IMR-90 (cell line): ENCODE results near the gene PUS3. TPM values are rescaled to one million over a fixed set of nuclear protein-coding genes. Genes with fewer than 3 reads are reported as not detected.

Source experiments
- ATAC-seq: fragments of 200-7000 bp; cut with Tn5 transposase; 2 replicates; pipeline ENCODE4 v1.9.1; 2020; ENCODE audit warnings: low read depth, mild to moderate bottlenecking, moderate library complexity
- BruUV-seq: library from RNA; stranded (reverse); fragments of 400-500 nt; replicated peaks from 2 replicates; lab custom pipeline; 2021; lab: Mats Ljungman, UMichigan
- CTCF ChIA-PET: fragments of 300-600 bp; formaldehyde crosslinking; extraction: SDS; loops from one replicate; lab custom pipeline; 2021; ENCODE audit warnings: antibody characterized with exemption; lab: Yijun Ruan, JAX
- POLR2A ChIA-PET: fragments of 300-600 bp; sonication (Branson Sonifier 250); formaldehyde crosslinking; loops from one replicate; lab custom pipeline; 2022; ENCODE audit warnings: antibody characterized with exemption; ENCODE audit not compliant: unreplicated experiment; lab: Charles Lee
- DNase-seq: peaks from one replicate; pipeline ENCODE4 v3.0.0; 2013
- H2AFZ ChIP-seq: replicated peaks from 2 replicates; pipeline ENCODE3; 2013; ENCODE audit warnings: low read length, mild to moderate bottlenecking; ENCODE audit not compliant: poor library complexity
- H2AK5ac ChIP-seq: 2 replicates; pipeline ENCODE4 v1.6.1; 2013; ENCODE audit warnings: low read depth, low read length, inconsistent platforms
- H2AK9ac ChIP-seq: replicated peaks from 2 replicates; pipeline ENCODE3; 2013; ENCODE audit warnings: mild to moderate bottlenecking, low read depth, low read length, moderate library complexity; ENCODE audit not compliant: poor library complexity
- H2BK120ac ChIP-seq: 2 replicates; pipeline ENCODE4 v1.6.1; 2013; ENCODE audit warnings: low read depth, low read length, inconsistent platforms
- H2BK15ac ChIP-seq: 3 replicates; pipeline ENCODE4 v1.6.1; 2013; ENCODE audit warnings: low read depth, low read length, inconsistent platforms
- H2BK20ac ChIP-seq: 2 replicates; pipeline ENCODE4 v1.6.1; 2013; ENCODE audit warnings: low read depth, mild to moderate bottlenecking, inconsistent platforms, low read length, moderate library complexity
- H2BK5ac ChIP-seq: 2 replicates; pipeline ENCODE4 v1.6.1; 2013; ENCODE audit warnings: mild to moderate bottlenecking, low read depth, low read length, inconsistent platforms; ENCODE audit not compliant: poor library complexity, severe bottlenecking
- H3K14ac ChIP-seq: replicated peaks from 2 replicates; pipeline ENCODE4 v1.6.1; 2013; ENCODE audit warnings: low read depth, low read length, inconsistent platforms
- H3K18ac ChIP-seq: 2 replicates; pipeline ENCODE4 v1.6.1; 2013; ENCODE audit warnings: low read depth, low read length, control low read depth
- H3K23ac ChIP-seq: 2 replicates; pipeline ENCODE4 v1.6.1; 2013; ENCODE audit warnings: low read depth, low read length, inconsistent platforms
- H3K27ac ChIP-seq: 2 replicates; pipeline ENCODE4 v1.5.1; 2013; ENCODE audit warnings: mild to moderate bottlenecking, control low read depth, low read length; ENCODE audit not compliant: insufficient read depth
- H3K27me3 ChIP-seq: 2 replicates; pipeline ENCODE4 v1.6.1; 2013; ENCODE audit warnings: low read length; ENCODE audit not compliant: control insufficient read depth, insufficient read depth
- H3K36me3 ChIP-seq: 2 replicates; pipeline ENCODE4 v1.6.1; 2013; ENCODE audit warnings: low read length, mixed read lengths; ENCODE audit not compliant: control insufficient read depth, insufficient read depth
- H3K4ac ChIP-seq: 2 replicates; pipeline ENCODE4 v1.6.1; 2013; ENCODE audit warnings: low read depth, low read length, inconsistent platforms
- H3K4me1 ChIP-seq: 2 replicates; pipeline ENCODE4 v1.6.1; 2013; ENCODE audit warnings: low read length, mixed read lengths; ENCODE audit not compliant: control insufficient read depth, insufficient read depth
- H3K4me2 ChIP-seq: 2 replicates; pipeline ENCODE4 v1.6.1; 2013; ENCODE audit warnings: low read depth, mild to moderate bottlenecking, control low read depth, low read length, moderate library complexity
- H3K4me3 ChIP-seq: 2 replicates; pipeline ENCODE4 v1.5.1; 2013; ENCODE audit warnings: low read depth, mild to moderate bottlenecking, control low read depth, low read length, moderate library complexity; ENCODE audit not compliant: insufficient read depth
- H3K56ac ChIP-seq: 2 replicates; pipeline ENCODE4 v1.6.1; 2013; ENCODE audit warnings: low read length, inconsistent platforms; ENCODE audit not compliant: insufficient read depth; ENCODE audit errors: extremely low read depth
- H3K79me1 ChIP-seq, 2 experiments: 2 replicates each; pipeline ENCODE4 v1.6.1; 2013; ENCODE audit warnings: low read length in 2 of 2, inconsistent platforms in 1 of 2, low read depth in 1 of 2
- H3K9ac ChIP-seq: 2 replicates; pipeline ENCODE4 v1.6.1; 2013; ENCODE audit warnings: low read depth, low read length, control low read depth
- H3K9me1 ChIP-seq: 2 replicates; pipeline ENCODE4 v1.6.1; 2013; ENCODE audit warnings: low read length, inconsistent platforms; ENCODE audit not compliant: insufficient read depth
- H3K9me3 ChIP-seq: 2 replicates; pipeline ENCODE4 v1.6.1; 2013; ENCODE audit warnings: low read length; ENCODE audit not compliant: control insufficient read depth, insufficient read depth
- H4K20me1 ChIP-seq: 2 replicates; pipeline ENCODE4 v1.6.1; 2013; ENCODE audit warnings: low read length, inconsistent platforms; ENCODE audit not compliant: insufficient read depth
- H4K5ac ChIP-seq: 2 replicates; pipeline ENCODE4 v1.6.1; 2013; ENCODE audit warnings: mild to moderate bottlenecking, low read depth, low read length, control low read depth
- H4K8ac ChIP-seq, 2 experiments: 2 replicates each; pipeline ENCODE4 v1.6.1; 2013; ENCODE audit warnings: low read depth in 2 of 2, low read length in 2 of 2, control low read depth in 1 of 2, inconsistent platforms in 1 of 2
- H4K91ac ChIP-seq: 2 replicates; pipeline ENCODE4 v1.6.1; 2013; ENCODE audit warnings: low read depth, low read length, inconsistent platforms; ENCODE audit not compliant: insufficient read depth
- BHLHE40 ChIP-seq: fragments of 150-350 bp; IDR thresholded peaks from 2 replicates; pipeline ENCODE4 v1.6.1; 2016; ENCODE audit warnings: mild to moderate bottlenecking, low read depth, low read length
- CEBPB ChIP-seq: IDR thresholded peaks from 2 replicates; pipeline ENCODE4 v1.6.1; 2012; ENCODE audit warnings: low read depth, low read length, improper control_type of control experiment
- CHD1 ChIP-seq: IDR thresholded peaks from 2 replicates; pipeline ENCODE4 v1.6.1; 2012; ENCODE audit warnings: low read depth, low read length, improper control_type of control experiment
- CTCF ChIP-seq: conservative IDR thresholded peaks from 2 replicates; pipeline ENCODE4 v1.5.1; 2012; ENCODE audit warnings: mild to moderate bottlenecking, low read depth, low read length, improper control_type of control experiment
- ELK1 ChIP-seq: fragments of 150-350 bp; IDR thresholded peaks from 2 replicates; pipeline ENCODE4 v1.6.1; 2016; ENCODE audit warnings: low read depth, mild to moderate bottlenecking, low read length, moderate library complexity, borderline replicate concordance
- FOS ChIP-seq: fragments of 150-350 bp; IDR thresholded peaks from 2 replicates; pipeline ENCODE4 v1.6.1; 2016; ENCODE audit warnings: low read depth, low read length
- MAFK ChIP-seq: IDR thresholded peaks from 2 replicates; pipeline ENCODE4 v1.6.1; 2012; ENCODE audit warnings: low read depth, low read length, improper control_type of control experiment
- MAZ ChIP-seq: IDR thresholded peaks from 2 replicates; pipeline ENCODE4 v1.6.1; 2012; ENCODE audit warnings: low read depth, mild to moderate bottlenecking, low read length, improper control_type of control experiment, moderate library complexity, borderline replicate concordance
- MXI1 ChIP-seq: IDR thresholded peaks from 2 replicates; pipeline ENCODE4 v1.6.1; 2012; ENCODE audit warnings: low read depth, mild to moderate bottlenecking, low read length, moderate library complexity, borderline replicate concordance
- NFE2L2 ChIP-seq: fragments of 150-350 bp; IDR thresholded peaks from 2 replicates; pipeline ENCODE4 v1.6.1; 2016; ENCODE audit warnings: low read depth, mild to moderate bottlenecking, low read length
- POLR2A ChIP-seq: IDR thresholded peaks from 2 replicates; pipeline ENCODE4 v1.6.1; 2012; ENCODE audit warnings: mild to moderate bottlenecking, low read depth, low read length
- RAD21 ChIP-seq: IDR thresholded peaks from 2 replicates; pipeline ENCODE4 v1.6.1; 2012; ENCODE audit warnings: low read length, improper control_type of control experiment
- RCOR1 ChIP-seq: IDR thresholded peaks from 2 replicates; pipeline ENCODE4 v1.6.1; 2012; ENCODE audit warnings: mild to moderate bottlenecking, low read length, improper control_type of control experiment; ENCODE audit not compliant: insufficient replicate concordance
- RFX5 ChIP-seq: IDR thresholded peaks from 2 replicates; pipeline ENCODE4 v1.8.0; 2012; ENCODE audit warnings: low read depth, mild to moderate bottlenecking, low read length, moderate library complexity
- SMC3 ChIP-seq: fragments of 150-350 bp; IDR thresholded peaks from 2 replicates; pipeline ENCODE4 v1.6.1; 2016; ENCODE audit warnings: low read depth, mild to moderate bottlenecking, antibody characterized with exemption, low read length, moderate library complexity
- USF2 ChIP-seq: fragments of 150-350 bp; IDR thresholded peaks from 2 replicates; pipeline ENCODE4 v1.6.1; 2017; ENCODE audit warnings: mild to moderate bottlenecking, antibody characterized with exemption, low read length, low read depth
- WGBS, 2 experiments: methylation state at CpG; one replicate each; pipeline versions ENCODE4 v1.1.5 to v1.1.7; 2013; ENCODE audit warnings: missing lambda C conversion rate in 2 of 2; ENCODE audit not compliant: insufficient read length in 1 of 2; ENCODE audit errors: extremely low coverage in 2 of 2; 5-methylcytosine and 5-hydroxymethylcytosine counted together
- dilution Hi-C: fragments of 300-500 bp; cut with HindIII; formaldehyde crosslinking; loops from one replicate; pipeline ENCODE4 v1.14.3; 2018; ENCODE audit warnings: low sequenced_read_pairs; ENCODE audit not compliant: unreplicated experiment
- in situ Hi-C: fragments of 300-500 bp; cut with MboI; formaldehyde crosslinking; loops from 3 replicates; pipeline ENCODE4 v1.14.3; 2019; ENCODE audit warnings: low sequenced_read_pairs, inconsistent platforms, mixed read lengths
- intact Hi-C: fragments of 100-400 bp; cut with micrococcal nuclease; formaldehyde crosslinking; loops from 2 replicates; pipeline ENCODE4 v1.10.0; 2022
- polyA plus RNA-seq, 3 experiments: library from polyadenylated mRNA; depleted of rRNA; stranded (reverse); fragments of >200 nt; gene quantifications; 2 replicates each; pipeline ENCODE4 v1.2.3, GENCODE V29; 2012; ENCODE audit warnings: low replicate concordance in 1 of 3
- total RNA-seq: library from RNA; depleted of rRNA; stranded (reverse); fragments of >200 nt; gene quantifications from 2 replicates; pipeline ENCODE4 v1.2.3, GENCODE V29; 2012

PUS3 gene
- total and polyA plus RNA-seq, 2 of the 4 experiments (the other 2 are of a cell fraction) = 6.1 to 11.7 TPM

GRCh38 chr11:125925247-125925740 lies 22.3 kb upstream of the PUS3 start:
- no peak overlapping the region for H2AK9ac ChIP-seq
- H4K20me1 ChIP-seq = no peaks in the 10 kb centered on the region
- TF ChIP-seq MAFK (no peak), MXI1 (no peak), MAZ (no peak), FOS (no peak), RCOR1 (no peak), CEBPB (no peak), USF2 (no peak), NFE2L2 (no peak), POLR2A (no peak), RAD21 (no peak), ELK1 (no peak), SMC3 (no peak), BHLHE40 (no peak), CHD1 (no peak), RFX5 (no peak), CTCF (no peak)
- no peak overlapping the region for H2AFZ ChIP-seq
- ChIA-PET CTCF (interaction anchor here (0.6 to 1.2 kb wide), 2 partner anchors 199 to 268 kb away, joined by 3 read pairs; no protein-coding TSS in a partner anchor), POLR2A (no interaction called here)
- no peak overlapping the region for H2BK120ac ChIP-seq
- H2BK5ac ChIP-seq = no peak overlapping the region
- no peaks in the 10 kb centered on the region for H3K4me1 ChIP-seq
- dilution Hi-C loops = no loop called here
- H3K27me3 ChIP-seq = peaks cover 36% of the 10 kb centered on the region
- H3K14ac ChIP-seq = no peak overlapping the region
- no peak overlapping the region for H3K4ac ChIP-seq
- H2AK5ac ChIP-seq = no peak overlapping the region
- WGBS, 2 experiments = no CpG with 5 or more reads among the region's 6 CpGs
- no peak overlapping the region for H4K8ac ChIP-seq
- BruUV-seq = no TSS peak
- H3K27ac ChIP-seq = no peak overlapping the region
- intact Hi-C loops = no loop called here
- DNase-seq (no peak), ATAC-seq (no peak)
- no peak overlapping the region for H3K9ac ChIP-seq
- no peak overlapping the region for H3K23ac ChIP-seq
- H3K9me3 ChIP-seq = no peaks in the 10 kb centered on the region
- H3K36me3 ChIP-seq = no peaks in the 10 kb centered on the region
- no peak overlapping the region for H2BK20ac ChIP-seq
- H3K79me1 ChIP-seq = no peaks in the 10 kb centered on the region
- H3K9me1 ChIP-seq = no peaks in the 10 kb centered on the region
- H4K5ac ChIP-seq = no peak overlapping the region
- H4K91ac ChIP-seq = no peak overlapping the region
- H3K18ac ChIP-seq = no peak overlapping the region
- H3K4me3 ChIP-seq = no peak overlapping the region
- in situ Hi-C loops = loop anchor here (5.0 kb wide), 1 partner anchor 267 kb away; no protein-coding TSS in a partner anchor
- no peak overlapping the region for H3K4me2 ChIP-seq
- H3K56ac ChIP-seq = no peak overlapping the region
- no peak overlapping the region for H2BK15ac ChIP-seq
